ENCODE data around the gene LRRC74B. TPM values are rescaled to one million over a fixed set of nuclear protein-coding genes. Genes with fewer than 3 reads are reported as not detected.

Gene LRRC74B, protein sequence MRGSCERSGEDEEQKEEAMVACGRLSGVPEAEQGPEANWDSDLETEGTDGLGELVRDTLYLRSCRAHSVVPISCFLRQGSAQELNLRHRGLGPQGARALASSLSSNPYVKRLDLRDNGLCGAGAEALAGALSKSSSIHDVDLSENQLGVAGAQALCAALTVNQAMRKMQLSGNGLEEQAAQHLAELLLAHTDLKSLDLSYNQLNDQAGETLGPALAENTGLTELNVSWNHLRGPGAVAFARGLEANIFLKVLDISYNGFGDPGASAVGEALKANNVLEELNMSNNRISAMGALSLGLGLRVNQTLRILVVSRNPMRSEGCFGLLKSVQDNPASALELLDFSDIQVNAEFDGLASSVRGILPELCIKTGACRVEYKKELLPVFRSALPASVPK
- not detected in 2 replicates for total RNA-seq (2012; rRNA removed)

DNA sequence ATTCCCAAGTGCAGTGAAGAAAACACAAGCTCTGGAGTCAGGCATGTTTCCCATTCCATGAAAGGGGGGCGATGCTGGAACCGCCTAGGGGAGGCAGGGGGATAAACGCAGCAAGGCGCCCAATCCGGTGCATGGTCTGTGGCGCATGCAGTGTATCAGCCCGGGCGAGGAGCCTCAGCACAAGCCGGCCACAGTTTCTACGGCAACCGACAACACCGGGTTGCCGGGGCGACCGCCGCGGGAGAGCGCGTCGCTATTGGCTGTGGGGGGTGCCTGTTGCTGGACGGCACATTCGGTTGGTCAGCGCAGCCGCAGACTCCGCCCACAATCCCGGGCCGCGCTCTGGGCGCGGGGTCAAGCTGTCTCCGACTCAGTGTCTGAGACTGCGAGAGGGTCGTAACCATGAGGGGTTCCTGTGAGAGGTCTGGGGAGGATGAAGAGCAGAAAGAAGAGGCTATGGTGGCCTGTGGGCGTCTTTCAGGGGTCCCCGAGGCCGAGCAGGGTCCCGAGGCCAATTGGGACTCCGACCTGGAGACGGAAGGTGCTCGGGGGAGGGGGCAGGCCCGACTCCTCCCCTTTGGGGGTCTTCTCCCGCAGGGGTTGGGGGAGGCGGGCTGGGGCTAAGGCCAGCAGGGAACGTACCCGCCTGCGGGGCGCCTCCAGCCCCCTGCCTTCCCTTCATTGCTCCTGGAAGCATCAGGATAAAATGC is at the start of gene LRRC74B:
Gene LRRC74B (plus strand): TSS at position 362 of the 710 bp plus-strand sequence. CDS start 41 bp downstream, at position 403.
- Histone ChIP-seq H3K4me2 (ENCODE audit: low read length) (peak within 1 kb of the TSS; percentile 87), H3K9ac (ENCODE audit: low read depth, low read length) (peak within 1 kb of the TSS; percentile 70), H3K36me3 (ENCODE audit: insufficient read depth, low read length) (no peaks in the 10 kb centered on the region), H3K9me3 (replicated peaks; ENCODE audit: low read length) (no peaks in the 10 kb centered on the region), H3K4me3 (ENCODE audit: low read length) (peak within 1 kb of the TSS; percentile 72), H3K27me3 (ENCODE audit: control insufficient read depth, insufficient read depth, low read length) (no peaks in the 10 kb centered on the region), H3K4me1 (ENCODE audit: control insufficient read depth, insufficient read depth, low read length) (peaks cover 40% of the 10 kb centered on the region)

DNA sequence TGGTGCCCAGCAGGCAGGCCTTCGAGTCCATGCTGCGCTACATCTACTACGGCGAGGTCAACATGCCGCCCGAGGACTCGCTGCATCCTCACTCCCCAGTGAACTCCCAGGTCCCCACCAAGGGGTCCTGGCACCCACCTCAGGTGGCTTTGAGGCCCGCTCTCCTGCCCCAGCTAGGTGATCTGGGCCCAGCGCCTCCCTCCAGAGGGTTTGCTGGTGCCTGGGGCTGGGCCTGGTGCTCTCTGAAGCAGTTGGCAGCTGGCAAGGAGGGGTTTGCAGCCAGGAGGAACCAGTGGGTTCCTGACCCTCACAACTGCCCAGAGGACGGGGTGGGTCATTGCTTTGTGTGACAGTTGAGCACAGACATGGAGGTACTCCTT is 49.7 kb upstream of the LRRC74B start:
- no peak overlapping the region for H3K4me2 ChIP-seq (ENCODE audit: low read length)
- peaks cover 11% of the 10 kb centered on the region for H3K4me1 ChIP-seq (ENCODE audit: control insufficient read depth, insufficient read depth, low read length)
- no peak overlapping the region for H3K9ac ChIP-seq (ENCODE audit: low read depth, low read length)
- H3K27me3 ChIP-seq (ENCODE audit: control insufficient read depth, insufficient read depth, low read length) = no peaks in the 10 kb centered on the region
- H3K9me3 ChIP-seq (replicated peaks; ENCODE audit: low read length) = no peaks in the 10 kb centered on the region
- no peak overlapping the region for H3K4me3 ChIP-seq (ENCODE audit: low read length)
- H3K36me3 ChIP-seq (ENCODE audit: insufficient read depth, low read length) = peaks cover 66% of the 10 kb centered on the region

DNA sequence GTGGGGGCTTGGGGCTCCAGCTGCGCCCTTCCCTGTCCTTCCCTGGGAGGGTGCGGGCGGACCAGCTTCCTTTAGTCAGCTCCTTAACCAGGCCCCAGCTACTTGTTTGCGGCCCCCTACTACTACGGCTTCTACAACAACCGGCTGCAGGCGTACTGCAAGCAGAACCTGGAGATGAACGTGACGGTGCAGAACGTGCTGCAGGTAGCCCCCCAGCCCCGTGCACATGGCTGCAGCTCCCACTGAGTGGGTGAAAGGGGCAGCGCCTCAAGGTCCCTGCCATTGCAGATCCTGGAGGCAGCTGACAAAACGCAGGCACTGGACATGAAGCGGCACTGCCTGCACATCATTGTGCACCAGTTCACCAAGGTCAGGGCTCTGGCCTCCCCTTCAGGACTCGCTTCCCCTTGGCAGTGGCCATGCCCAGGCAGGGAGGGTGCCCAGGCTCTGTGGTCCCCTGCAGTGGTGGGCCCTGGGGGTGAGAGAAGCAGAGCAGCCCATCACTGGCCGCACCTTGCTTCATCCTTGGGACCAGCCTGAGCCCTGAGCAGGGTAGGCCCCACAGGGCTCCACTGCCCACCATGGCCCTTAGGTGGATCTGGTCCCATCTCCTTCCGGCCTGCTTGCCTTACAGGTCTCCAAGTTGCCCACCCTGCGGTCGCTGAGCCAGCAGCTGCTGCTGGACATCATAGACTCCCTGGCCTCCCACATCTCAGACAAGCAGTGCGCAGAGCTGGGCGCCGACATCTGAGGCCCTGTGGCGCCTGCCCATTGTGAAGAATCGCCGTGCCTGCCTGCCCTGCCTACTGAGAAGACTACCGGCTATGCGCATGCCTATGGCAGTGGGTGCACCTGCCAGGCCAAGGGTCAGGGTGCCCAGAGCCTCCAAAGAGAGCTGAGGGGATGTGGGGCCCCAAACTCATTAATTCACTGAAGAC is 48.9 kb upstream of the LRRC74B start:
- peaks cover 58% of the 10 kb centered on the region for H3K36me3 ChIP-seq (ENCODE audit: insufficient read depth, low read length)
- no peak overlapping the region for H3K9ac ChIP-seq (ENCODE audit: low read depth, low read length)
- no peak overlapping the region for H3K4me3 ChIP-seq (ENCODE audit: low read length)
- H3K27me3 ChIP-seq (ENCODE audit: control insufficient read depth, insufficient read depth, low read length) = no peaks in the 10 kb centered on the region
- no peaks in the 10 kb centered on the region for H3K9me3 ChIP-seq (replicated peaks; ENCODE audit: low read length)
- H3K4me1 ChIP-seq (ENCODE audit: control insufficient read depth, insufficient read depth, low read length) = peaks cover 15% of the 10 kb centered on the region
- no peak overlapping the region for H3K4me2 ChIP-seq (ENCODE audit: low read length)

DNA sequence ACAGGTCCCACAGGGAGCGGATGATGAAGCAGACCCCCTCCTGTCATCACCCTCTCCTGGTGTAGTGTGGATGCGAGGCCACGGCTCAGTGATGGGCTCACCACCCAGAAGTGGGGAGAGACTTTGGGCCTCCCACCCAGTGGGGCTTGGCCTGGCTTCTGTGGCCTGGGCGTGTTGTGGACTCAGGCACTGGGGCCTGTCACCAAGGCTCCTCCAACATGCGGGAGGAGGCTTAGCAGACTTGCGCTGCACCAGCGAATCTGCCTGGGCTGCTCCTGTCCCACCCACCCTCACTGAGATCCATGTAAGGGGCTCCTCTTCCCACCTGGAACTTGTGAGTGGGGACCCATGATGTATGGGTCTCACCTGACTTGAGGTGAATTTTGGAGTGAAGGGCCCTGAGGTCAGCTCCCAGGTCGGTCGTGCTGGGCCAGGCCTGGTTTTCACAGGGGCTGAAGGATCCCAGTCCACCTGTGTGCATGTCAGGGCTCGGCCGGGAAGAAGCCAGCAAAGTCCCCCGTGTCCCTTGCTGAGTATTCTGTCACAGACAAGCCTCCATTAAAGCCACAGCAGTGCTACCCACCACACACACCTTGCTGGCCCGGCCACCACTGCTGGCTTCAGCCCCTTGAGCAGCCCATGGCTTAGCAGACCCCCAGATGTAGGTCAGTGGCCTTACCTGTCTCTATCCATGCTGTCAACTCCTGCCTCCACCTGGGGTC is 48.0 kb upstream of the LRRC74B start:
- no peaks in the 10 kb centered on the region for H3K9me3 ChIP-seq (replicated peaks; ENCODE audit: low read length)
- peaks cover 50% of the 10 kb centered on the region for H3K36me3 ChIP-seq (ENCODE audit: insufficient read depth, low read length)
- no peaks in the 10 kb centered on the region for H3K27me3 ChIP-seq (ENCODE audit: control insufficient read depth, insufficient read depth, low read length)
- H3K4me3 ChIP-seq (ENCODE audit: low read length) = no peak overlapping the region
- peaks cover 15% of the 10 kb centered on the region for H3K4me1 ChIP-seq (ENCODE audit: control insufficient read depth, insufficient read depth, low read length)
- H3K4me2 ChIP-seq (ENCODE audit: low read length) = no peak overlapping the region
- no peak overlapping the region for H3K9ac ChIP-seq (ENCODE audit: low read depth, low read length)

DNA sequence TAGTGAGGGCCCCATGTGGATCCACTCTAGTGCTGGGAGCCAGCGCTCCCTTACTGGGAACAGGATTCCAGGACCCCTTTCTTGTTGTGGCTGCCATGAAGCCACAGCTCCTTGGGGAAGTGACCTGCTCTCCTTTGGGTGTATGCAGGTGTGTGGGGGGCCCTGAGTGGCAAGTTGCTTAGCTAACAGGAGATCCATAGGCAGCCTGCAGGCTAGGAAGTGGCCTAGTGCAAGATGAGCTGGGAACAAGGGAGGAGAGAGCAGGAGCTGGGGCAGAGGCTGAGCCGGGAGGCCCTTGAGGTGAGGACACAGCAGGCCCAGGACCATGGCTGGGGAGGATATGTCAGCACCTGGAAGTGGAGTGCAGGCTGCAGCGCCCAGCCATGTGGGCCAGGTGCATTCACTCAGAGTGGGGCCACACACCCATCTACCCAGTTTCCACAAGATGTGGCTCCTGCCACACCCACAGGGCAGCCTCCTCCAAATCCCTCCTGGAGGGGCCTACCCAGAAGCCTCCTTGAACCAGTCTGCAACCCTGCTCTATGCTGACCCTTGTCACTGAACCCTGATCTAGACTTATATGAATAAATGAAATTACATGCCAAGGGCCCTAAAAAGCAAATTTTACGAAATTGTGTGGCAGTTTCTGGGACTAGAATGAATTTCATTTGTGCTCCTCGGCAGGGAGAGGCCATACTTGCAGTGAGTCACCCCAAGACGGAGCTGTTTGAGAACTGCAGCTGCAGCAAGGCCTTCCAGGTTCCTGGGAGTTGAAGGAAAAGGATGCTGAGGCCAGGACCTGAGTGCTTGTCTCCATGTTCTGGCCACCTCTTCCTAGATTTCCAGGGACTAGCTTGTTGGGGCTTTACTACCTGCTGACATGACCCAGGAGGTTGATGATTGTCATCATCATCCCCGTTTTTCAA is 47.1 kb upstream of the LRRC74B start:
- no peaks in the 10 kb centered on the region for H3K9me3 ChIP-seq (replicated peaks; ENCODE audit: low read length)
- no peaks in the 10 kb centered on the region for H3K27me3 ChIP-seq (ENCODE audit: control insufficient read depth, insufficient read depth, low read length)
- H3K4me1 ChIP-seq (ENCODE audit: control insufficient read depth, insufficient read depth, low read length) = peaks cover 22% of the 10 kb centered on the region
- H3K4me3 ChIP-seq (ENCODE audit: low read length) = no peak overlapping the region
- H3K4me2 ChIP-seq (ENCODE audit: low read length) = no peak overlapping the region
- no peak overlapping the region for H3K9ac ChIP-seq (ENCODE audit: low read depth, low read length)
- H3K36me3 ChIP-seq (ENCODE audit: insufficient read depth, low read length) = peaks cover 42% of the 10 kb centered on the region

DNA sequence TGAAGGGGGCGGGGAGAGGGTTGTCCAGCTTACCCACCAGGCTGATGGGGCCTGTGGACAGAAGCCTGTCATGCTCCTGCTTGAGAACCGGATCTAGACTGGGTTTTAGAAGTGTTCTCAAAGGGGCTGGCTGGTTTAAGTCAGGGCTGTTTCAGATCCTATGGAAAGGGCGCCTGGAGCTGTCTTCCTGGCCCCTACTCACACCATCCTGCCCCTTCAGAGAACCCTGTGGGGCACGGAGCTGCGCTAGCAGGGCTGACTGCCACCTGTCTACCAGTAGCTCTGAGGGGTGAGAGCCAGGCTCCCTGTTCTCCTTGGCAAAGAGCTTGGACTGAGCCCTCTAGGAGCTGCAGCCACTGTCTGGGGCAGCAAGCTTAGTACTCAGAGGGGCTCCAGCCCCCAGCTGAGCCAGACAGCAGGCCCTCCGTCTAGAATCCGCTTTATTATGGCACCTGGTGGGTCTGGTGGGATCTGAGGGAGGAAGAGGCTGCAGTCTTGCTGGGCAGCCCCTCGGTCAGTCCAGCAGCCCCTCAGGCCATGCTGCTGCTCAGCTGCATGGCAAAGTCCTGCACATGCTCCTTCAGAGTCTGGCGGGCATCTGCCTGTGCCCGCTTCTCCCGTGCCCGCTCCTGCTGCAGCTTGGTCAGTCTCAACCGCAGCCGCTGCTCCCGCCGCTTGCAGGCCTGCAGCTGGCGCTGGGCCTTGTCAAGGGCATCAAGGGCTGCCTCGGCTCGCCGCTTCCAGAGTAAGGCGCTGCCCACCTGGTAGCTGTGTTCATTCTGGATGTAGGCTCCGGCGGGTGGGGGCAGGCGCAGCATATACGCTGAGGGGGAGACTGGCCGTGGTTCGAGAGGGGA is 46.2 kb upstream of the LRRC74B start:
- Histone ChIP-seq H3K36me3 (ENCODE audit: insufficient read depth, low read length) (peaks cover 38% of the 10 kb centered on the region), H3K4me3 (ENCODE audit: low read length) (no peak overlapping the region), H3K4me1 (ENCODE audit: control insufficient read depth, insufficient read depth, low read length) (peaks cover 25% of the 10 kb centered on the region), H3K4me2 (ENCODE audit: low read length) (peak overlapping the region; percentile 94), H3K27me3 (ENCODE audit: control insufficient read depth, insufficient read depth, low read length) (no peaks in the 10 kb centered on the region), H3K9ac (ENCODE audit: low read depth, low read length) (no peak overlapping the region), H3K9me3 (replicated peaks; ENCODE audit: low read length) (no peaks in the 10 kb centered on the region)

DNA sequence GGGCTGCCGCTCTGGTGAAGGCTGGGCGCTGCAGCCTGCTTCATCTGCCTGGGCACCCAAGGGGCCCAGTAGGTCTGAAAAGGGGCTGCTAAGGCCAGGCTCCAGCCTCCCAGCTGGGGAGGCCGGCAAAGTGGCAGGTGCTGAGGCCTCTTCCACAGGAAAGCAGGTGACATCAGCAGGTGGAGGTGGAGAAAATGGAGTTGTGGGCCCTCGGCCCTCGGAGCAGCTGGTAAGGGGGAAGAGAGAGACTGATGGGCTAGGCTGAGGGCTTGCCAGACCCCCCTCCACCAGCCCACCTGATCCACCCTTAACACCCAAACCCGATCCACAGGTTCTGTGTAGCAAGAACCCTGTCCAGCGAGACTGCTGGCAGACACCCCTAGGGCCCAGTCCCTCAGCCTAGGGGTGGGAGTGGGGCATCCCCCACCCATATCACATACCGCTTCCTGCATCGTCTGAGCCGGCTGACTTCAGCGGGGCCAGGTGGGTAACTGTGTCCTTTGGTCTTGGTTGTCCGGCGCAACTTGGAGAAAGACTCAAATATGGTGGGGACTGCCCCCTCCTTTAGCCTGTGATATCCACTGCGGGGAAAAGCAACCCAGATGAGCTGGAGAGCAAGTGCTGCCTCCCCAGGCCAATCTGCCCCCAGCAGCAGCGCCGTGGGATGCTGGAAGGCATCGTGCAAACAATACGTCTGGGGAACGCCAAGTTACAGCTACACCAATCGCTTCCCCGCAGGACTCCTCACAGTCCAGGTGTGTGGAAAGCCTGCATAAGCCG is 45.3 kb upstream of the LRRC74B start:
- peak overlapping the region; percentile 79 for H3K4me3 ChIP-seq (ENCODE audit: low read length)
- H3K4me2 ChIP-seq (ENCODE audit: low read length) = peak overlapping the region; percentile 94

DNA sequence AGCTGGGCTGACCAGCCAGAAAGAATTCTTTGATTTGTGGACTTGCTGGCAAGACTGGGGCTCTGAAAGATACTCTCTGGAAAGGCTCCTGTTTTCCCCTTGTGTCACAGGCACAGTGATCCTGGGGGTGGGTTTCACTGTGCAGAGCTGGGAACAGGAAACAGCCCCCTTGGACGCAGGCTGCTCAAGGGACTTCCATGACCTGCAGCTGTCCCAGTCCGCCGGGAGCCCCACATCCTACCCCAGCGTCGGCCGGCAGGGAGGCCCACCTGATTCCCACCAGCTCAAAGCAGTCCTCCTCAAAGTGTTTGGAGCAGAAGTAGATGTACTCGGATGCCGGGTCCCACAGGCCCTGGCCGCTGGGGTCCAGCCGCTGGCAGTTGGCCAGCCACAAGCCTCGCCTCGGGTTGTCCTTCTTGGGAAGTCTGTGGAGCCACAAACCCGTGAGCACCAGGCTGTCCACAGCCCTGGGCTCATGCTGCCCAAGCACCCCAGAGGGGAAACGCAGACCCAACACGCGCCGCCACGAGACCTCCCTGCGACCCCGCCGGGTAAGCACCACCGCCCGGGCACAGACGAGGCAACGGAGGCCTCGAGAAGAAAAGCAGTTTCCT is 44.7 kb upstream of the LRRC74B start:
- Histone ChIP-seq H3K4me3 (ENCODE audit: low read length) (peak overlapping the region; percentile 79), H3K36me3 (ENCODE audit: insufficient read depth, low read length) (peaks cover 30% of the 10 kb centered on the region), H3K27me3 (ENCODE audit: control insufficient read depth, insufficient read depth, low read length) (no peaks in the 10 kb centered on the region), H3K4me2 (ENCODE audit: low read length) (peak overlapping the region; percentile 94), H3K9ac (ENCODE audit: low read depth, low read length) (peak overlapping the region; percentile 90), H3K9me3 (replicated peaks; ENCODE audit: low read length) (no peaks in the 10 kb centered on the region), H3K4me1 (ENCODE audit: control insufficient read depth, insufficient read depth, low read length) (peaks cover 25% of the 10 kb centered on the region)

More for the DNA sequence above, 45.3 kb upstream of the LRRC74B start:
- H3K27me3 ChIP-seq (ENCODE audit: control insufficient read depth, insufficient read depth, low read length) = no peaks in the 10 kb centered on the region
- H3K9me3 ChIP-seq (replicated peaks; ENCODE audit: low read length) = no peaks in the 10 kb centered on the region
- H3K9ac ChIP-seq (ENCODE audit: low read depth, low read length) = peak overlapping the region; percentile 90
- H3K36me3 ChIP-seq (ENCODE audit: insufficient read depth, low read length) = peaks cover 30% of the 10 kb centered on the region
- peaks cover 25% of the 10 kb centered on the region for H3K4me1 ChIP-seq (ENCODE audit: control insufficient read depth, insufficient read depth, low read length)

Measured in skeletal muscle satellite cell (primary cell).